RKO (cell line): Measurements from ENCODE around the gene PCBD2.
"Not testable (repeated sequence)": the region's sequence is repeated elsewhere in the genome, so short reads cannot be mapped to it uniquely, and the experiment has no call there.

Experiments used
- DNase-seq: peaks from one replicate; pipeline ENCODE4 v3.0.0-alpha.2; 2016; ENCODE audit warnings: low spot score

PCBD2 gene

DNA sequence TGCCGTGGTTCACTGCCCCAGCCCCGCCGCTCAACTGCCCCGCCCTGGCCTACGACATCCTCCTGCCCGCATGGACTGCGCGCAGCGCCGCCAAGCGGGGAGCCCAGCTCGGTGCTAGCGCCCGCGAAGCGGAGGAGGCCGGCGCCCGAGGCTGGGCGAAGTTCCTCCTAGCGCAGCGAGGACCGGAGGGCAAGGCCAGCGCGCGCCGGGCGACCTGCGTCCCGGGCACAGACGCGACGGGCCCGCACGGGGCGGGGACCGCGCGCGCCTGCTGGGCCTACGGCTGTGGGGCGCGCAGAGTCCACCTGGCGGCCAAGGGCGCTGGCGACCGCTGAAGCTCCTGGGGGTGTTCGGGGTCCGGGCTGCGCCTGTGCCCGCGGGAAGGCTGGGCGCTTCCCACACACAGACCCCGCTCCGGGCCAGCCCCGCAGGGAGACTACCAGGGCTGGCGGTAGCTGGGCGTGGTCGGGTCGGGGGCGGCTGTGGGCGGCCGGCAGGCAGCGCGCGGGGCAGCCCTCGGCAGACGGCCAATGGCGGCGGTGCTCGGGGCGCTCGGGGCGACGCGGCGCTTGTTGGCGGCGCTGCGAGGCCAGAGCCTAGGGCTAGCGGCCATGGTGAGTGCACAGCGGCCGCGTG lies at the start of gene PCBD2:
PCBD2 (plus strand) TSS at position 522 of the 636 bp plus-strand sequence; CDS start at position 531, 9 bp downstream.
- DNase-seq = peak; percentile 93

DNA sequence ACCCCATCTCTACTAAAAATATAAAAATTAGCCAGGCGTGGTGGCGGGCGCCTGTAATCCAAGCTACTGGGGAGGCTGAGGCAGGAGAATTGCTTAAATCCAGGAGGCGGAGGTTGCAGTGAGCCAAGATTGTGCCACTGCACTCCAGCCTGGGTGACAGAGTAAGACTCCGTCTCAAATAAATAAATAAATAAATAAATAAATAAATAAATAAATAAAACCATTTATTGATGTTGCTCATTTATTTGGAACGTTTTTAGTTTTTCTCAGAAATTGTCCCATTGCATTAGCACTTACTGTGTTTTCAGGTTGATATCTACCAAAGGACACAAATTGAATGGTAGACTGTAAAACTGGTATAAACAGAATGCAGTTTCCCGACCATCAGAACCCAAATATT lies 48.5 kb upstream of the PCBD2 start:
- DNase-seq = not testable (repeated sequence)

GRCh38 chr5:134857401-134857800 lies 47.5 kb upstream of the PCBD2 start:
- no peak for DNase-seq

- DNase-seq = no peak
These were observed 40.2 kb upstream of the PCBD2 start for GRCh38 chr5:134864707-134865106.

DNA sequence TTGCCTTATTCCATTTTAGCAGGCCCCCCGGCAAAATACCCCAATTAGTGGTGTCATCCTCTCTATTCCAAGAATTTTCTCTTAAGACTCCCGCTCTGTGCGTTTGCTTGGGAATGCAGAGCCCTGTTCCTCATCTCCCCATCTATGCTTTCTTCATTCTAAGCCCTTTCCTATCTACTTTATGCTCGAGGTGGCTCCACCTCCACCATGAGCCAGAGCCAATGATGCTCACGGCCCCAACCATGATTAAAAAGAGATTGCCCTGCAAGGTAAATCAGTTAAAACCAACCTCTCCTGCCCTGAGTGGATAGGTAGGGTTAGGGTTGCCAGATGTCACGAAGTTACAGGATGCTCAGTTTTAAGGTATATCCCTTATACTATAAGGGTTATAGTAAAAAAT lies 31.4 kb upstream of the PCBD2 start:
- DNase-seq = no peak

DNA sequence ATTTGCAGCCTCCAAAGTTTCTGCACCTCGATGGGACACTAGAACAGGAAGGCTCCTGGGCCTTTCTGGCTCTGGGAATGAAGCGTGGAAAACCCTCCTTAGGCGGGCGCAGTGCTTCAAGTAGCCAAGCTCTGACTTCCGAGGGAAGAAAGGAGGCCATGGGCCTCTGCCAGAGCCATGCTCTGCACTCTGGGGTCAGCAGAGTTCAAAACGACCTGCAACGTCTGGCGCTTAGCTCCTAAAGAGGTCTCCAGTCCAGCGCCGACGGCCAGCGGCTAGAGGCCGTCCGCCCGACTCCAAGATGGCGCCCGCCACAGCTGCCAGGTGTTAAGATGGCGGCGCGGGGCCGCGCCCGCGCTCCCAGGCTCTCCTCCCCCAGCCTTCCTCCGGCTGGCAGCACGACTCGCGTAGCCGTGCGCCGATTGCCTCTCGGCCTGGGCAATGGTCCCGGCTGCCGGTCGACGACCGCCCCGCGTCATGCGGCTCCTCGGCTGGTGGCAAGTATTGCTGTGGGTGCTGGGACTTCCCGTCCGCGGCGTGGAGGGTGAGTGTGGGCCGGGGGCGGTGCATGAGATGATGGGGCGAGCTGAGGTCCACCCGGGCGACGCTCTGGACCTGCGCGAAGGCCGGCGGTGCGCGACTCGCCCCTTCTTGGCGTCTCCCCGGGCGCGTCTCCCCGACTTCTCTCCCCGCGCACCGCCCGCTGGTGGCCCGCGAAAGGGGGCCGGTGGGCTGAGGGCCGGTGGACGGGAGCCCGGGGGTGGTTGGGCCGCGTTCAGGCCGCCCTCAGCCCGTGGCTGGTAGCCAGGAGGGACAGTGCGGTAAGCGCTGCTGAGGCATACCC lies 30.7 kb upstream of the PCBD2 start, which contains the start of gene TXNDC15:
TXNDC15 (plus strand) TSS at position 385 of the 844 bp plus-strand sequence; CDS start at position 442, 57 bp downstream.
- peak; percentile 91 for DNase-seq

DNA sequence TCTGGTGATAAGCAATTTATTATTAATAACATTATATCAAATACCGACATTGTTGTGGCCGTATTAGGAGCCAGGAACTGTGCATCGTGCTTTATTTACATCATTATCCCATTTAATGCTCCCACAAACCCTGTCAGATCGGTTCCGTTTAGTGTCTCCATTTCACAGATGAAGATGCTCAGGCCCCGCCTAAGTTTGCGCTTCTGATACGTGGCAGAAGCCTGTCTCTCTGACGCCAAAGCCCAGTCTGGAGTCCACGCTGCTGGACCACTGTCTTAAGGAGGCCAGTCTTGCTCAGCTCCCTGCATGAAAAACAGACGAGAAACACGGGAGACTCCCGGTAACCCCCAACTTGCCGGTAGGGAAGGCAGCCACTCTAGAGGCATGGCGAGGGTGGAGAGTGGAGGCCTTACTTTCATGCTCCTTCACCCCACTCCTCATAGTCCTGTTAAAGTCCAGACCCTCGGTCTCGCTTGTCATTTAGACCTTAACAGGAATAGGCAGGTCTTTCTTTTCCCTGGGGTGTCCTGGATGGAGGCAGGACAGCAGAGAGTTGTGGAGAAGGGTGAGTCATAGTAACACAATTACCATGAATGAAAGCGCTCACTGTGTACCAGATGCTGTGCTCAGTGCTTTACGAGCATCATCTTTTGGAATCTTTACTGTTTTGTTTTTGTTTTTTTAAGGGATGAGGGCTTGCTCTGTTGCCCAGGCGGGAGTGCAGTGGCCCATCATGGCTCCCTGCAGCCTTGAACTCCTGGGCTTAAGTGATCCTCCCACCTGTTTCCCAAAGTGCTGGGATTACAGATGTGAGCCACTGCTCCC lies 29.9 kb upstream of the PCBD2 start:
- DNase-seq = peak; percentile 80

DNA sequence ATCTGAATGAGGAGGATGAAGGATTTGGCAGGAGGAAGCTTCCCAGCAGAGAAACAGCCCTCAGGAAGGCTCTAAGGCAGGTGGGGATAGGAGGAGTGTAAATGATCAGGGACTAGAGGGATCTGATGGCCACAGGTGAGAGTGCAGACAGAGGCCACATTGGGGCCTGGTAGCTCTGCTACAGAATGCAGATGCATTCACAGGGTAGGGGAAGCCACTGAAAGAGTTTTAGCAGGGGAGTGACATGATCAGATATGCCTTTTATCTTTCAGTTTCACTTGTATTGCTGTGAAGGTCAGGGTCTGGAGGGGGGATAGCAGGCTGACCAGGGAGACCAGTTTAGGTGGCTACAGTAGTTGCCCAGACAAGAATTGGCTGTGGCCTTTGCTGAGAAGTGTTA lies 27.8 kb upstream of the PCBD2 start:
- DNase-seq = no peak

DNA sequence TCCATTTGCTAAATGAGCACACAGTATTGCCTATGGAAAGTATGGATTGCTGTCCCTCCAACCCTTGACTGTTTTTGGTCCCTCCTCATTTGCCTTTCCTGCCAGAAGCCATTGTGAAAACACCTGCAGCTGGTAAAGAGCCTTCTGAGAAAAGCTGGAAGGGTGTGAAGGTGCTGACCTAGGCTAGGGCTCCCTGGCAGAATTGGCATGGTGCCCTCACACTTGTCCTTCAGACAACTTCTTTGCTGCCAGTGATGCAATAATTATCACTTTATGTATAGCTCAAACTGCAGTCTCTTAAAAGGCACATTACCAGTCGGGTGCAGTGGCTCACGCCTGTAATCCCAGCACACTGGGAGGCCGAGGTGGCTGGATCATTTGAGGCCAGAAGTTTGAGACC lies 26.5 kb upstream of the PCBD2 start:
- no peak for DNase-seq

GRCh38 chr5:134879456-134879855 lies 25.5 kb upstream of the PCBD2 start:
- DNase-seq = no peak

GRCh38 chr5:134880937-134881336 lies 24.0 kb upstream of the PCBD2 start:
- DNase-seq = not testable (repeated sequence)

DNA sequence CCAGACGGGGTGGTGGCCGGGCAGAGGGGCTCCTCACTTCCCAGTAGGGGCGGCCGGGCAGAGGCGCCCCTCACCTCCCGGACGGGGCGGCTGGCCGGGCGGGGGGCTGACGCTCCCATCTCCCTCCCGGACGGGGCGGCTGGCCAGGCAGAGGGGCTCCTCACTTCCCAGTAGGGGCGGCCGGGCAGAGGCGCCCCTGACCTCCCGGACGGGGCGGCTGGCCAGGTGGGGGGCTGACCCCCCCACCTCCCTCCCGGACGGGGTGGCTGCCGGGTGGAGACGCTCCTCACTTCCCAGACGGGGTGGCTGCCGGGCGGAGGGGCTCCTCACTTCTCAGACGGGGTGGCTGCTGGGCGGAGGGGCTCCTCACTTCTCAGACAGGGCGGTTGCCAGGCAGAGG lies 23.2 kb upstream of the PCBD2 start:
- DNase-seq = not testable (repeated sequence)

DNA sequence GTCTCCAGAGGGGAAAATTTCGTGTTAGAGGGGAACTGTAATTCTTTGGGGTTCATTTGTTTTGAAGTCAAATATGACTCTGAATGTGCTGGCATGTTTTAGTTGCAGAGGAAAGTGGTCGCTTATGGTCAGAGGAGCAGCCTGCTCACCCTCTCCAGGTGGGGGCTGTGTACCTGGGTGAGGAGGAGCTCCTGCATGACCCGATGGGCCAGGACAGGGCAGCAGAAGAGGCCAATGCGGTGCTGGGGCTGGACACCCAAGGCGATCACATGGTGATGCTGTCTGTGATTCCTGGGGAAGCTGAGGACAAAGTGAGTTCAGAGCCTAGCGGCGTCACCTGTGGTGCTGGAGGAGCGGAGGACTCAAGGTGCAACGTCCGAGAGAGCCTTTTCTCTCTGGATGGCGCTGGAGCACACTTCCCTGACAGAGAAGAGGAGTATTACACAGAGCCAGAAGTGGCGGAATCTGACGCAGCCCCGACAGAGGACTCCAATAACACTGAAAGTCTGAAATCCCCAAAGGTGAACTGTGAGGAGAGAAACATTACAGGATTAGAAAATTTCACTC lies 17.3 kb upstream of the PCBD2 start:
- no peak for DNase-seq

GRCh38 chr5:134889335-134889734 lies 15.6 kb upstream of the PCBD2 start:
- no peak for DNase-seq

GRCh38 chr5:134891473-134891872 lies 13.5 kb upstream of the PCBD2 start:
- DNase-seq = no peak

GRCh38 chr5:134892282-134892681 lies 12.6 kb upstream of the PCBD2 start:
- no peak for DNase-seq

DNA sequence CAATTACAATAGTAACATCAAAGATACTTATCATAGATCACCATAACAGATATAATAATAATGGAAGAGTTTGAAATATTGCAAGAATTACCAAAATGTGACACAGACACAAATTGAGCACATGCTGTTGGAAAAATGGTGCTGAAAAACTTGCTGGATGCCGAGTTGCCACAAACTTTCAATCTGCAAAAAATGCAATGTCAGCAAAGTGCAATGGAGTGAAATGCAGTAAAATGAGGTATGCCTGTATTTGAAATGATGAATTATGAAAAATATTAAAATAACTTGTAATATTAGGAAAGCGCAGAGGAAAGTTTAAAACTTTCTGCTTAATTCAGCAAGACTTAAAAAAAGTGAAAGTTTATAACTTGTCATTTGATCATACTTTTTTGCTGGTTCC lies 12.0 kb upstream of the PCBD2 start:
- DNase-seq = no peak

DNA sequence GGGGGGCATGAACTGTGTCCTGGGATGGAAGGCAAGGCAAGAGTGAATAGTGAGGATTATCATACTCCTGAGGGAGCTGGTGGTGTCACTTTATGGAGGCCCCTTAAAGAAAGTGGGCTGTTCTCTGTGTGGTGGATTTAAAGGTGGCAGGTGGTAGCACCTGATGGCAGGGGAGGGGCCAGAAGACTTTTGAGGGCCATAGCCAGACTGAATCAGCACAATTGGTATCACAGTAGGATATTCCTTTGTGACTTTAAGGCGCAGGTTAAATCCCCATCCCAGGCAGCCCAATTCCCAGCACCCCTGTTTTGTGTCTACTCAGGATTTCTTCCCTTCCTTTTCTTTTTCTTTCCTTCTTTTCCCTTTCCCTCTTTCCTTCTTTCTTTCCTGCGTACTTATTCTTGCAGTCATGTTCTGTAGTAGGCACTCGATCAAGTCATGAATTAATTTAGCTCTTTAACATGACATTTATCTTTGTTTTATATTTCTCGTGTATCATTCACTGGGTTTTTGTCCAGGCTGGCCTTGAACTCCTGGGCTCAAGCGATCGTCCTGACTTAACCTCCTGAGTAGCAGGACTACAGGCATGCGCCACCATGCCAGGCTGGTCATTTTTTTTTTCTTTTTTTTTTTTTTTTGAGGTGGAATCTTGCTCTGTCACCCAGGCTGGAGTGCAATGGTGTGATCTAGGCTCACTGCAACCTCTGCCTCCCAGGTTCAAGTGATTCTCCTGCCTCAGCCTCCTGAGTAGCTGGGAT lies 11.0 kb upstream of the PCBD2 start:
- DNase-seq = no peak

- peak; percentile 58 for DNase-seq
These were observed 2.7 kb upstream of the PCBD2 start for GRCh38 chr5:134902071-134902801.

GRCh38 chr5:134905246-134905996 lies 490 bp downstream of the PCBD2 start:
- DNase-seq = peak; percentile 77
